GM12878 (cell line): ENCODE results near the gene SMIM14. TPM values are rescaled to one million over a fixed set of nuclear protein-coding genes. Genes with fewer than 3 reads are reported as not detected.

Source experiments
- ATAC-seq: fragments of 200-7000 bp; cut with Tn5 transposase; 3 replicates; pipeline ENCODE4 v1.9.1; 2020; ENCODE audit warnings: mild to moderate bottlenecking, moderate library complexity
- BruUV-seq: library from RNA; stranded (reverse); fragments of 400-500 nt; replicated peaks from 2 replicates; lab custom pipeline; 2021; lab: Mats Ljungman, UMichigan
- CTCF ChIA-PET: fragments of 300-600 bp; sonication (Branson Sonifier 250); formaldehyde crosslinking; extraction: SDS; loops from one replicate; lab custom pipeline; 2021; ENCODE audit warnings: inconsistent platforms; lab: Yijun Ruan, JAX
- POLR2A ChIA-PET: fragments of 350-600 bp; formaldehyde crosslinking; extraction: SDS; loops from one replicate; lab custom pipeline; 2021; ENCODE audit warnings: inconsistent platforms; lab: Charles Lee
- RAD21 ChIA-PET: fragments of 300-600 bp; sonication (Branson Sonifier 250); formaldehyde crosslinking; loops from one replicate; lab custom pipeline; 2023; ENCODE audit warnings: antibody characterized with exemption; ENCODE audit not compliant: unreplicated experiment; lab: Charles Lee
- SMC1A ChIA-PET: fragments of 300-600 bp; sonication (Branson Sonifier 250); formaldehyde crosslinking; loops from one replicate; lab custom pipeline; 2023; ENCODE audit not compliant: unreplicated experiment, uncharacterized antibody; lab: Charles Lee
- DNase-seq: peaks from one replicate; pipeline ENCODE4 v3.0.0-alpha.2; 2011; ENCODE audit warnings: low read depth, low spot score
- FAIRE-seq: peaks from 3 replicates; lab custom pipeline; 2011; peaks lifted over from hg19 to GRCh38; lab: Jason Lieb, UNC
- H2AFZ ChIP-seq: 2 replicates; pipeline ENCODE4 v1.6.0; 2011; ENCODE audit warnings: low read depth, low read length, control low read depth; ENCODE audit not compliant: control insufficient read depth
- H3K27ac ChIP-seq: 2 replicates; pipeline ENCODE4 v1.5.1; 2011; ENCODE audit warnings: control low read depth; ENCODE audit not compliant: control insufficient read depth, insufficient read depth
- H3K27me3 ChIP-seq, 2 experiments: replicated peaks in 1 of 2; 2 replicates each; pipeline versions ENCODE4 v1.6.0 to v1.6.1; 2011; ENCODE audit warnings: low read length in 1 of 2; ENCODE audit not compliant: control insufficient read depth in 2 of 2, insufficient read depth in 2 of 2
- H3K36me3 ChIP-seq, 2 experiments: 2 replicates each; pipeline ENCODE4 v1.5.1; 2011; ENCODE audit warnings: low read length in 1 of 2; ENCODE audit not compliant: control insufficient read depth in 2 of 2, insufficient read depth in 2 of 2
- H3K4me1 ChIP-seq: 2 replicates; pipeline ENCODE4 v1.6.1; 2011; ENCODE audit warnings: mild to moderate bottlenecking, low read length, moderate library complexity, mixed read lengths; ENCODE audit not compliant: control insufficient read depth, insufficient read depth
- H3K4me2 ChIP-seq: 2 replicates; pipeline ENCODE4 v1.6.0; 2011; ENCODE audit warnings: control low read depth; ENCODE audit not compliant: control insufficient read depth, insufficient read depth
- H3K4me3 ChIP-seq: fragments of 200-600 bp; sonication (generic); 2 replicates; pipeline ENCODE4 v1.5.1; 2016
- H3K79me2 ChIP-seq: 2 replicates; pipeline ENCODE4 v1.6.0; 2011; ENCODE audit warnings: low read length; ENCODE audit not compliant: control insufficient read depth, insufficient read depth
- H3K9ac ChIP-seq: 2 replicates; pipeline ENCODE4 v1.8.0; 2011; ENCODE audit warnings: low read length, control low read depth, mixed read lengths; ENCODE audit not compliant: control insufficient read depth, insufficient read depth
- H3K9me3 ChIP-seq: replicated peaks from 3 replicates; pipeline ENCODE4 v1.5.1; 2011; ENCODE audit warnings: mild to moderate bottlenecking, low read length; ENCODE audit not compliant: control insufficient read depth, insufficient read depth
- H4K20me1 ChIP-seq: 2 replicates; pipeline ENCODE4 v1.6.0; 2011; ENCODE audit not compliant: control insufficient read depth, insufficient read depth
- ATF7 ChIP-seq: fragments of 450-650 bp; IDR thresholded peaks from 2 replicates; pipeline ENCODE4 v1.6.1; 2016; ENCODE audit warnings: low read depth, mild to moderate bottlenecking
- CBFB ChIP-seq: IDR thresholded peaks from 2 replicates; pipeline ENCODE4 v1.6.1; 2016; ENCODE audit warnings: antibody characterized with exemption, low read depth
- CHD4 ChIP-seq: fragments of 200-600 bp; sonication (generic); IDR thresholded peaks from 2 replicates; pipeline ENCODE4 v1.6.1; 2016; ENCODE audit warnings: mild to moderate bottlenecking
- LARP7 ChIP-seq: fragments of 450-650 bp; IDR thresholded peaks from 2 replicates; pipeline ENCODE4 v1.6.1; 2017; ENCODE audit warnings: mild to moderate bottlenecking
- MEF2B ChIP-seq: fragments of 450-650 bp; IDR thresholded peaks from 2 replicates; pipeline ENCODE4 v1.6.1; 2018; ENCODE audit warnings: mild to moderate bottlenecking, moderate library complexity; ENCODE audit not compliant: partially characterized antibody, poor library complexity, severe bottlenecking
- MYB ChIP-seq: fragments of 150-350 bp; IDR thresholded peaks from 2 replicates; pipeline ENCODE4 v1.6.1; 2014; ENCODE audit warnings: mild to moderate bottlenecking, low read depth, low read length, borderline replicate concordance
- RAD21 ChIP-seq: IDR thresholded peaks from 2 replicates; pipeline ENCODE4 v1.6.1; 2011; ENCODE audit warnings: mild to moderate bottlenecking, low read depth, low read length, moderate library complexity; ENCODE audit not compliant: insufficient read depth
- SIX5 ChIP-seq: IDR thresholded peaks from 2 replicates; pipeline ENCODE4 v1.6.1; 2011; ENCODE audit warnings: mild to moderate bottlenecking, low read depth, low read length, moderate library complexity; ENCODE audit not compliant: severe bottlenecking
- SREBF2 ChIP-seq: IDR thresholded peaks from 2 replicates; pipeline ENCODE4 v1.6.1; 2012; ENCODE audit warnings: mild to moderate bottlenecking, low read length
- TAF1 ChIP-seq: IDR thresholded peaks from 2 replicates; pipeline ENCODE4 v1.6.1; 2011; ENCODE audit warnings: mild to moderate bottlenecking, low read depth, low read length, borderline replicate concordance
- ZNF592 ChIP-seq: fragments of 450-650 bp; IDR thresholded peaks from 2 replicates; pipeline ENCODE4 v1.6.1; 2017; ENCODE audit warnings: mild to moderate bottlenecking, moderate library complexity
- WGBS: methylation state at CpG from one replicate; pipeline ENCODE4 v1.1.6; 2016; ENCODE audit warnings: low lambda C conversion rate; ENCODE audit not compliant: insufficient replicate concordance, insufficient coverage; ENCODE audit errors: missing lambda C conversion rate; 5-methylcytosine and 5-hydroxymethylcytosine counted together
- in situ Hi-C: fragments of 300-500 bp; cut with MboI; formaldehyde crosslinking; loops from 9 replicates; pipeline ENCODE4 v1.14.3; 2018; ENCODE audit warnings: mixed read lengths
- intact Hi-C: fragments of 100-400 bp; cut with micrococcal nuclease; formaldehyde crosslinking; loops from one replicate; pipeline ENCODE4 v1.14.2; 2022; ENCODE audit not compliant: unreplicated experiment
- polyA plus RNA-seq, 11 experiments: library from polyadenylated mRNA; depleted of rRNA in 4 of 11; unstranded in 6 of 11; stranded (reverse) in 5 of 11; fragments of >200 nt; fragmentation: Nextera tagmentation in 4 of 11; fragmentation: Illumina TruSeq in 1 of 11; extraction: Ambion mirVana in 4 of 11; extraction: Trizol in 1 of 11; gene quantifications; 1 replicate in 1 of 11; 2 replicates in 10 of 11; pipeline versions ENCODE4 v1.2.1 to v1.2.3, GENCODE V29; 2011 to 2016; ENCODE audit warnings: inconsistent platforms in 2 of 11, missing spikeins in 2 of 11, low read depth in 1 of 11
- total RNA-seq, 4 experiments: library from RNA; depleted of rRNA in 3 of 4; stranded (reverse); fragments of >200 nt in 3 of 4; fragmentation: Illumina TruSeq in 1 of 4; extraction: Trizol in 1 of 4; gene quantifications; 2 replicates each; pipeline versions ENCODE4 v1.2.1 to v1.2.3, GENCODE V29; 2013 to 2021
- TF ChIP-seq, protein P1 (sequence below): fragments of 450-650 bp; formaldehyde crosslinking; IDR thresholded peaks from 2 replicates; pipeline ENCODE4 v1.4.0; 2022; ENCODE audit warnings: mild to moderate bottlenecking, moderate library complexity
- TF ChIP-seq, protein P2 (sequence below): IDR thresholded peaks from 2 replicates; pipeline ENCODE4 v1.6.1; 2012; ENCODE audit warnings: low read depth, low read length, improper control_type of control experiment

Gene SMIM14
- total and polyA plus RNA-seq, 10 of the 15 experiments (the other 5 are each of a cell fraction or from before 2014, with no cell fraction given): 125 to 671 (median 188) TPM

DNA sequence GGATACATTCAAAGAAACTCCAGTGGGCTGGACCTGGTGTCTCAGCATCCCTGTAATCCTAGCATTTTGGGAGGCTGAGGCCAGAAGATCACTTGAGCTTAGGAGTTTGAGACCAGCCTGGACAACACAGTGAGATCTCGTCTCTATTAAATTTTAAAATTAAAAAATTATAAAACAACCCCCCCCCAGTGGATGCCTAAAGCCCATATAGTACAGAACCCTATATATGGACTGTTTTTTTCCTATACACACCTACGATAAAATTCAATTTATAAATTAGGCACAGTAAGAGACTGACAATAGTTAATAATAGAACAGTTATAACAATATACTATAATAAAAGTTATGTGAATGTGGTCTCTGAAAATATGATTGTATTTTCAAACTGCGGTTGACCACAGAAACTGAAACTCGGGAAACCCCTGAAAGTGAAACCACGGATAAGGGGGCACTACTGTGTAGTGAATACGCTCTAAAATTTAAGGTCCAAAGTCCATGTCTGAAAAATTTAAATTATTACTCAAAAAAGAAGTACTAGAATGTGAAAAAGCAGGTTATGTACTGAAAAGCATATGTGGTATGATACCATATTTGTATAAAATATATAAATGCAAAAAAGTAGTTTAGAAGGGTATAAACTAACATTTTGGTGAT, 2.0 kb downstream of the SMIM14 start (continued):
- TF ChIP-seq MYB (no peak), ATF7 (peak; percentile 67; the same call in 1 of the 2 replicates), SREBF2 (no peak), TAF1 (no peak), LARP7 (no peak), ZNF592 (peak; percentile 66), CBFB (peak; percentile 87)
- TF ChIP-seq, all 136 proteins: peak for 41

- CTCF ChIA-PET: interaction anchor here (1.0 to 2.2 kb wide), 6 partner anchors 9 to 166 kb away, joined by 3 to 10 read pairs (median 4); no protein-coding TSS in a partner anchor
- Histone ChIP-seq H2AFZ (no peak overlapping the region), H3K4me2 (no peak overlapping the region), H3K79me2 (peaks cover 17% of the 10 kb centered on the region), H3K36me3 (no peaks in the 10 kb centered on the region), H3K4me3 (peak overlapping the region; percentile 42; the same call in 1 of the 2 replicates), H3K27me3 (no peaks in the 10 kb centered on the region), H4K20me1 (no peaks in the 10 kb centered on the region), H3K4me1 (peaks cover 14% of the 10 kb centered on the region), H3K9me3 (no peaks in the 10 kb centered on the region), H3K27ac (no peak overlapping the region), H3K9ac (no peak overlapping the region)
- POLR2A ChIA-PET: interaction anchor here (0.6 to 10.7 kb wide), 4 partner anchors 9 to 108 kb away, joined by 4 to 129 read pairs (median 12); partner anchors contain the start of gene UGDH
- no TSS peak for BruUV-seq
- in situ Hi-C loops: loop anchor here (10.0 kb wide), 1 partner anchor 570 kb away; no protein-coding TSS in a partner anchor
- RAD21 ChIA-PET: interaction anchor here (1.0 to 13.2 kb wide), 7 partner anchors 10 to 169 kb away, joined by 3 to 217 read pairs (median 4); no protein-coding TSS in a partner anchor
- intact Hi-C loops: loop anchor here (5.0 kb wide), 3 partner anchors 168 to 342 kb away; partner anchors contain the start of gene PDS5A
- WGBS: 100% methylated on average over 1 of the region's 1 CpG
- no peak for FAIRE-seq
- SMC1A ChIA-PET: interaction anchor here (0.5 to 9.7 kb wide), 10 partner anchors 11 to 562 kb away, joined by 3 to 109 read pairs (median 4); no protein-coding TSS in a partner anchor
- no peak for DNase-seq
- no peak for ATAC-seq
- no peak for TF ChIP-seq SIX5
- TF ChIP-seq, protein P1, sequence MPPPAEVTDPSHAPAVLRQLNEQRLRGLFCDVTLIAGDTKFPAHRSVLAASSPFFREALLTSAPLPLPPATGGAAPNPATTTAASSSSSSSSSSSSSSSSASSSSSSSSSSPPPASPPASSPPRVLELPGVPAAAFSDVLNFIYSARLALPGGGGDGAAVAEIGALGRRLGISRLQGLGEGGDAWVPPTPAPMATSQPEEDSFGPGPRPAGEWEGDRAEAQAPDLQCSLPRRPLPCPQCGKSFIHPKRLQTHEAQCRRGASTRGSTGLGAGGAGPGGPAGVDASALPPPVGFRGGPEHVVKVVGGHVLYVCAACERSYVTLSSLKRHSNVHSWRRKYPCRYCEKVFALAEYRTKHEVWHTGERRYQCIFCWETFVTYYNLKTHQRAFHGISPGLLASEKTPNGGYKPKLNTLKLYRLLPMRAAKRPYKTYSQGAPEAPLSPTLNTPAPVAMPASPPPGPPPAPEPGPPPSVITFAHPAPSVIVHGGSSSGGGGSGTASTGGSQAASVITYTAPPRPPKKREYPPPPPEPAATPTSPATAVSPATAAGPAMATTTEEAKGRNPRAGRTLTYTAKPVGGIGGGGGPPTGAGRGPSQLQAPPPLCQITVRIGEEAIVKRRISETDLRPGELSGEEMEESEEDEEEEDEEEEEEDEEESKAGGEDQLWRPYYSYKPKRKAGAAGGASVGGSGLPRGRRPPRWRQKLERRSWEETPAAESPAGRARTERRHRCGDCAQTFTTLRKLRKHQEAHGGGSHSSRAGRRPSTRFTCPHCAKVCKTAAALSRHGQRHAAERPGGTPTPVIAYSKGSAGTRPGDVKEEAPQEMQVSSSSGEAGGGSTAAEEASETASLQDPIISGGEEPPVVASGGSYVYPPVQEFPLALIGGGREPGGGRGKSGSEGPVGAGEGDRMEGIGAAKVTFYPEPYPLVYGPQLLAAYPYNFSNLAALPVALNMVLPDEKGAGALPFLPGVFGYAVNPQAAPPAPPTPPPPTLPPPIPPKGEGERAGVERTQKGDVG: no peak
- TF ChIP-seq MEF2B: no peak
- no peak for TF ChIP-seq CHD4
- TF ChIP-seq, protein P2, sequence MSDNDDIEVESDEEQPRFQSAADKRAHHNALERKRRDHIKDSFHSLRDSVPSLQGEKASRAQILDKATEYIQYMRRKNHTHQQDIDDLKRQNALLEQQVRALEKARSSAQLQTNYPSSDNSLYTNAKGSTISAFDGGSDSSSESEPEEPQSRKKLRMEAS: no peak
- no peak for TF ChIP-seq RAD21
Measured at GRCh38 chr4:39635023-39635422, 3.6 kb downstream of the SMIM14 start.
